SW 1271 (cell line): Measurements from ENCODE around the gene ENO2.

ENCODE experiments used
- DNase-seq, 2 experiments: peaks; one replicate each; lab custom pipeline; 2025; lab: John Stamatoyannopoulos, UW

ENO2 gene

GRCh38 chr12:6912164-6912935, 2.0 kb upstream of the ENO2 start:
- DNase-seq = no peak

- DNase-seq = no peak
Measured at GRCh38 chr12:6914947-6915788, 788 bp downstream of the ENO2 start.

- DNase-seq = no peak
Measured at GRCh38 chr12:6915789-6916285, 1.5 kb downstream of the ENO2 start.

GRCh38 chr12:6916426-6917200, 2.2 kb downstream of the ENO2 start:
- DNase-seq = no peak

- DNase-seq = no peak
Measured at GRCh38 chr12:6917491-6918231, 3.3 kb downstream of the ENO2 start.

GRCh38 chr12:6919588-6919987, 5.2 kb downstream of the ENO2 start:
- DNase-seq = no peak

GRCh38 chr12:6921539-6921938, 7.2 kb downstream of the ENO2 start:
- DNase-seq = no peak

GRCh38 chr12:6921996-6922946, 7.9 kb downstream of the ENO2 start:
- DNase-seq = no peak

- DNase-seq = no peak
Measured at GRCh38 chr12:6923003-6923732, 8.8 kb downstream of the ENO2 start.

GRCh38 chr12:6923851-6924250, 9.5 kb downstream of the ENO2 start:
- DNase-seq = no peak

- DNase-seq = no peak
Measured at GRCh38 chr12:6925239-6925539, 10.8 kb downstream of the ENO2 start.

- peak; percentile 59 to 88 for DNase-seq
Measured at GRCh38 chr12:6925540-6926279, 11.3 kb downstream of the ENO2 start.

GRCh38 chr12:6927379-6928021, 13.1 kb downstream of the ENO2 start, which contains the start of gene ATN1:
TSS of gene ATN1 (plus strand) at chr12:6927959. CDS start at chr12:6934002, 6,043 bp downstream.
- peak in 1 of 2 experiments; percentile 68 for DNase-seq

GRCh38 chr12:6928022-6928702, 13.8 kb downstream of the ENO2 start:
- no peak for DNase-seq

- DNase-seq = no peak
Measured at GRCh38 chr12:6928703-6929407, 14.5 kb downstream of the ENO2 start.

GRCh38 chr12:6929466-6930452, 15.4 kb downstream of the ENO2 start:
- DNase-seq = no peak
